Stomach (tissue), 9 donors: Measurements from ENCODE around the gene EDEM1. TPM values are rescaled to one million over a fixed set of nuclear protein-coding genes. Genes with fewer than 3 reads are reported as not detected.
A peak's percentile ranks its signal among the peaks of the same experiment; 100 is the strongest.

Source experiments
- DNase-seq, 2 donors: peaks; one replicate each; pipeline versions ENCODE4 v3.0.0 to v3.0.0-alpha.2; 2013 to 2019
- H3K27ac ChIP-seq, 5 donors: fragments of 200-600 bp in 4 of 5; sonication (generic) in 4 of 5; one replicate each; pipeline ENCODE4 v1.5.1; 2013 to 2019; ENCODE audit warnings: mild to moderate bottlenecking in 1 of 5, moderate library complexity in 1 of 5
- H3K27me3 ChIP-seq, 3 donors: fragments of 200-600 bp; sonication (generic); one replicate each; pipeline ENCODE4 v1.5.1; 2017 to 2019; ENCODE audit warnings: mixed run types in 1 of 3
- H3K36me3 ChIP-seq, 4 donors: fragments of 200-600 bp; sonication (generic); 1 replicate in 3 of 4; 2 replicates in 1 of 4; pipeline ENCODE4 v1.5.1; 2016 to 2019
- H3K4me1 ChIP-seq, 4 donors: fragments of 200-600 bp; sonication (generic); one replicate each; pipeline ENCODE4 v1.5.1; 2016 to 2019
- H3K4me3 ChIP-seq, 4 donors: fragments of 200-600 bp; sonication (generic) in 3 of 4; one replicate each; pipeline ENCODE4 v1.5.1; 2016 to 2019; ENCODE audit warnings: mild to moderate bottlenecking in 1 of 4
- H3K9me3 ChIP-seq, 4 donors: fragments of 200-600 bp; sonication (generic); one replicate each; pipeline ENCODE4 v1.5.1; 2016 to 2019
- EP300 ChIP-seq: sonication (generic); formaldehyde crosslinking; IDR thresholded peaks from one replicate; pipeline ENCODE4 v1.6.1; 2017; ENCODE audit warnings: antibody characterized with exemption
- POLR2A ChIP-seq, 4 donors: fragments of 450-650 bp; IDR thresholded peaks; one replicate each; pipeline ENCODE4 v1.6.1; 2016; ENCODE audit warnings: antibody characterized with exemption in 4 of 4, control low read depth in 2 of 4, mild to moderate bottlenecking in 1 of 4, moderate library complexity in 1 of 4
- POLR2AphosphoS5 ChIP-seq, 3 donors: sonication (generic); formaldehyde crosslinking; IDR thresholded peaks; one replicate each; pipeline ENCODE4 v1.6.1; 2016; ENCODE audit warnings: antibody characterized with exemption in 3 of 3
- WGBS, 5 donors: extraction: QIAGEN DNeasy Blood & Tissue Kit in 3 of 5; methylation state at CpG; one replicate each; pipeline versions ENCODE4 v1.1.5 to v1.1.7; 2013 to 2018; 5-methylcytosine and 5-hydroxymethylcytosine counted together
- intact Hi-C: fragments of 100-400 bp; cut with DNase I; formaldehyde crosslinking; loops from one replicate; pipeline ENCODE4 v1.15.1; 2023; ENCODE audit warnings: low total_unique reads
- polyA plus RNA-seq, 3 donors: library from polyadenylated mRNA; stranded (reverse); fragments of 200-250 nt; gene quantifications; one replicate each; pipeline ENCODE4 v1.2.3, GENCODE V29; 2013
- total RNA-seq, 5 donors: library from RNA; depleted of rRNA; stranded (reverse); fragments of >200 nt; gene quantifications; one replicate each; pipeline versions ENCODE4 v1.1.0 to v1.2.3, GENCODE V29; 2014 to 2016
- TF ChIP-seq, protein P1 (sequence below), 7 experiments: fragments of 450-650 bp in 4 of 7; fragments of 200-600 bp in 3 of 7; sonication (generic) in 3 of 7; IDR thresholded peaks; one replicate each; pipeline ENCODE4 v1.5.1; 2016 to 2019; ENCODE audit warnings: antibody characterized with exemption in 7 of 7, control low read depth in 2 of 7, mild to moderate bottlenecking in 1 of 7
- donor health status: healthy with polysubstance abuse.
- donor health status: Bipolar disorder and iron deficiency.
- donor health status: healthy.

Gene EDEM1
- total and polyA plus RNA-seq, 8 donors: 5.3 to 160 (median 30.5) TPM

DNA sequence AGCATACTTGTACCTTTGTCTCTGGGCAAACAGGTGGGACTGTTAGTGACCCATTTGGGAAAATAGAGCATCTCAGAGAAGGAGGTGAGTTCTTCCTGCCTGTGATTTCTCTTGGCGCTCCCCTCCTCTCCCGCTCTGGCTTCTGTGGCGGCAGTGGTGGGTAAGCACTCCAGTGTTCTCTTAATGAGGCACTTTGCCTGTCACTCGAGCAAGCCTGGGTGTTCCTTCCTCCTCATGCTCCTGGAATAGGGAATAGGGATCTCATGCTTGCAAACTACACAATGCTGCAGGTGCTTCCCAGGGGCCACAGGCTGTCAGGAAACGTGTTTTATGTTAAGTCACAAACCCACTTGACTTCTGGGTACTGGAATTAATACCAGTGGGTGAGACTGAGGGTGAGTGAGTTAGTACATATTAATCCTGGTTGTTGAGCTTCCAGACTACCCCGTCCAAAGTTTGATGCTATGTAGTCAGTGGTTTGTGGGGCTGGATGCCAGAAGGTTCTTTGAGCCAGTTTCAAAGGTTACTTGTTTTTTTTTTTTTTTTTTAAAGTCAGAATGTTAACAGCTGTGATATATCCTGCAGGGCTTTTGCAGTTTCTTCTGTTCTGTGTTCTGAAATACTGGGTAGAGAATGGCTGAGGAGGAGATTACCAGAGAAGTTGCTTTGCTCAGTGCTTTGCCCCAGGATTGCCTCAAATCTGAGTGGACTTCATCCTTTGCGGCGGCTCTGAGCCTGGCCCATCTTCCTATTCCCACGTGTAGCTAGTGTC lies 30.5 kb downstream of the EDEM1 start:
- Histone ChIP-seq H3K9me3 (no peaks in the 10 kb centered on the region), H3K27ac (peak overlapping the region in 1 of 5 donors; percentile 30), H3K4me1 (peaks cover 0 to 19% (median 7%) of the 10 kb centered on the region in 4 donors), H3K27me3 (no peaks in the 10 kb centered on the region), H3K4me3 (no peak overlapping the region), H3K36me3 (peaks cover 36 to 70% (median 61%) of the 10 kb centered on the region in 4 donors)
- WGBS, 5 donors: 44 to 69% (median 59%) methylated on average over 9 of the region's 9 CpGs
- DNase-seq: no peak
- intact Hi-C loops: no loop called here
- TF ChIP-seq EP300: no peak
- TF ChIP-seq POLR2A (IDR thresholded peaks at IDR 0.05): no peak
- TF ChIP-seq, protein P1, sequence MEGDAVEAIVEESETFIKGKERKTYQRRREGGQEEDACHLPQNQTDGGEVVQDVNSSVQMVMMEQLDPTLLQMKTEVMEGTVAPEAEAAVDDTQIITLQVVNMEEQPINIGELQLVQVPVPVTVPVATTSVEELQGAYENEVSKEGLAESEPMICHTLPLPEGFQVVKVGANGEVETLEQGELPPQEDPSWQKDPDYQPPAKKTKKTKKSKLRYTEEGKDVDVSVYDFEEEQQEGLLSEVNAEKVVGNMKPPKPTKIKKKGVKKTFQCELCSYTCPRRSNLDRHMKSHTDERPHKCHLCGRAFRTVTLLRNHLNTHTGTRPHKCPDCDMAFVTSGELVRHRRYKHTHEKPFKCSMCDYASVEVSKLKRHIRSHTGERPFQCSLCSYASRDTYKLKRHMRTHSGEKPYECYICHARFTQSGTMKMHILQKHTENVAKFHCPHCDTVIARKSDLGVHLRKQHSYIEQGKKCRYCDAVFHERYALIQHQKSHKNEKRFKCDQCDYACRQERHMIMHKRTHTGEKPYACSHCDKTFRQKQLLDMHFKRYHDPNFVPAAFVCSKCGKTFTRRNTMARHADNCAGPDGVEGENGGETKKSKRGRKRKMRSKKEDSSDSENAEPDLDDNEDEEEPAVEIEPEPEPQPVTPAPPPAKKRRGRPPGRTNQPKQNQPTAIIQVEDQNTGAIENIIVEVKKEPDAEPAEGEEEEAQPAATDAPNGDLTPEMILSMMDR (IDR thresholded peaks at IDR 0.05): no peak
- no peak for TF ChIP-seq POLR2AphosphoS5 (IDR thresholded peaks at IDR 0.05)

DNA sequence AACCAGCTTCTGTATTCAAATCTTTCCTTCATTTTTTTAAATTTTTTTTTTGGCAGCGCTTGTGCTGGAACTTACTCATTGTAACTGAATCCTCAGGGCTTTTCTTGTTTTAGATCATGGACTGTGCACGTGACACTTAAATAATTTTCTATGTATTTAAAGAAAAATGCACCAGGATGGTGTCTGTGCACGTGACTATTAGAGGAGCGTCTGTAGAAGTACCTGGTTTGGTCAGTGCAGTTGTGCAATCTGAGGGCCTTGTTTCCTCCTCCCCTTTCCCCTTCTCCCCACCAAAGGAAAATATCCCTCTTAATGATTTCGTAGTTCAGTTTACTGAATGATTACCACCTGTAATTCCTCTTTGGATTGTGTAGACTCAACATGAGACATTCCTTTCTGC lies 31.3 kb downstream of the EDEM1 start:
- TF ChIP-seq, protein P1 (IDR thresholded peaks at IDR 0.05): no peak
- TF ChIP-seq POLR2AphosphoS5 (IDR thresholded peaks at IDR 0.05) (no peak), EP300 (no peak), POLR2A (IDR thresholded peaks at IDR 0.05) (no peak)
- Histone ChIP-seq H3K4me1 (peaks cover 0 to 19% (median 7%) of the 10 kb centered on the region in 4 donors), H3K36me3 (peaks cover 28 to 62% (median 53%) of the 10 kb centered on the region in 4 donors), H3K27ac (no peak overlapping the region), H3K4me3 (no peak overlapping the region), H3K9me3 (no peaks in the 10 kb centered on the region), H3K27me3 (no peaks in the 10 kb centered on the region)
- intact Hi-C loops: no loop called here
- no peak for DNase-seq
- 56 to 66% (median 59%) methylated on average over 5 of the region's 5 CpGs for WGBS, 5 donors

DNA sequence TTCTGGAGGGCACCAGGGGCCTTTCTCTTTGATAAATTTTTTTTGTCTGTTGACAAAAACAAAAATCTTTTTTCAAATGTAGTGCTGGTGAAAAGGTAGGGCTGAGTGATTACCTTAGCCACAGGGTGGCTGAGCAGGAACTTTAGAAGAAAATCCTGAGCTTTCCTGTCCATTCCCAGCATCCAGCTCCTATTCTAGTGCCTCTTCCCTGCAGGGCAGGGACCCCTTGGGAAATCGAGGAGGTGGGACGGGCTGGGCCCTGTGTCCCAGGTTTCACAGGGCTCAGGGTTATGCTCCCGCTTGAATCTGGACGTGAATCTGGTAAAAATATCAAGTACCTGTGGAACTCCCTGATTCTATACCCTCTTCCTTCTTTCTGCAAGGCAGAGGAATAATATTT lies 31.7 kb downstream of the EDEM1 start:
- no peak overlapping the region for H3K27ac ChIP-seq
- intact Hi-C loops: no loop called here

DNA sequence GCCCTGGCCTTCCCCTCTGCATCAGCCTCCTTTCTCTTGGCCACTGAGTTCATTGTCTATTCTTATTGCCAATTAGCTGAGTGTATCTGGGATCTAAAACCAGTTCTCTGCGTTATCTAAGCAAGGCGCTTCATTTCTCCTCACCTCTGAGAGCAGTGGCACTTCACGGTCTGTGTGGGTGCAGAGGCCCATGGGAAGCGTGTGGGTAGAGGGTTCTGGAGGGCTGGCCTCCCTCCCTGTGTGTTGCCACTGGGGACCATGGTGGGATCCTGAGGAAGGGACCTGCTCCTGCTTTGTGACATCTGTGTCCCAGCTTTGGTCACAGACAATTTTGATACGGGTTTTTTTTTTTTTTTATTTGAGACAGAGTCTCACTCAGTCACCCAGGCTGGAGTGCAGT lies 32.7 kb downstream of the EDEM1 start:
- Histone ChIP-seq H3K9me3 (no peaks in the 10 kb centered on the region), H3K27ac (no peak overlapping the region), H3K4me1 (peaks cover 0 to 19% (median 7%) of the 10 kb centered on the region in 4 donors), H3K36me3 (peaks cover 15 to 49% (median 39%) of the 10 kb centered on the region in 4 donors), H3K4me3 (no peak overlapping the region), H3K27me3 (no peaks in the 10 kb centered on the region)
- WGBS, 5 donors: 59 to 64% (median 60%) methylated on average over 5 of the region's 5 CpGs
- no peak for DNase-seq
- intact Hi-C loops: no loop called here
- TF ChIP-seq, protein P1 (IDR thresholded peaks at IDR 0.05): no peak
- TF ChIP-seq EP300 (no peak), POLR2AphosphoS5 (IDR thresholded peaks at IDR 0.05) (no peak), POLR2A (IDR thresholded peaks at IDR 0.05) (no peak)

More for the DNA sequence above, 31.7 kb downstream of the EDEM1 start:
- Histone ChIP-seq H3K27me3 (no peaks in the 10 kb centered on the region), H3K4me3 (no peak overlapping the region), H3K36me3 (peaks cover 24 to 58% (median 49%) of the 10 kb centered on the region in 4 donors), H3K9me3 (no peaks in the 10 kb centered on the region), H3K4me1 (peaks cover 0 to 19% (median 7%) of the 10 kb centered on the region in 4 donors)
- no peak for DNase-seq
- TF ChIP-seq EP300 (no peak), POLR2AphosphoS5 (IDR thresholded peaks at IDR 0.05) (no peak), POLR2A (IDR thresholded peaks at IDR 0.05) (no peak)
- TF ChIP-seq, protein P1 (IDR thresholded peaks at IDR 0.05): no peak
- WGBS, 5 donors: 79 to 92% (median 87%) methylated on average over 4 of the region's 4 CpGs
